ENCODE data around the gene MCTP2.

Gene MCTP2

DNA sequence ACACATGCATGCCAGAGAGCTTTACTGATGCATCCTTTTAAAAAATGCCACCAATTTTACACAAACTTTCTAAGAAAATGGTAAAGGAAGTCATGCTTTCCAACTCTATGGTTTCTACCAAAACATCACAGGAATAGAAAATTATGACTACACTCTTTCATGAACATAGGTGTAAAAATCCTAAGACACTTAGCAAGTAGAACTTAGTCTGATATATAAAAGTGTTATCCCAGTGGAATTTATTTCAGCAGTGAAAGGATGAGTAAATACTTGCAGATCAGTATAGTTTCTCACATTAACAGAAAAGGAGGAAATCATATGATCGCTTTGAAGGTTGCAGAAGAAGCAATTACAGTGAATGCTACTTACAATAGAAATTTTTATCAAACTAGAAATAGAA lies 43.4 kb downstream of the MCTP2 start:
- Histone ChIP-seq H3K27ac (no peak overlapping the region), H3K27me3 (ENCODE audit: insufficient read depth, low read depth, severe bottlenecking) (peaks cover 18% of the 10 kb centered on the region)
- TF ChIP-seq, protein P1, sequence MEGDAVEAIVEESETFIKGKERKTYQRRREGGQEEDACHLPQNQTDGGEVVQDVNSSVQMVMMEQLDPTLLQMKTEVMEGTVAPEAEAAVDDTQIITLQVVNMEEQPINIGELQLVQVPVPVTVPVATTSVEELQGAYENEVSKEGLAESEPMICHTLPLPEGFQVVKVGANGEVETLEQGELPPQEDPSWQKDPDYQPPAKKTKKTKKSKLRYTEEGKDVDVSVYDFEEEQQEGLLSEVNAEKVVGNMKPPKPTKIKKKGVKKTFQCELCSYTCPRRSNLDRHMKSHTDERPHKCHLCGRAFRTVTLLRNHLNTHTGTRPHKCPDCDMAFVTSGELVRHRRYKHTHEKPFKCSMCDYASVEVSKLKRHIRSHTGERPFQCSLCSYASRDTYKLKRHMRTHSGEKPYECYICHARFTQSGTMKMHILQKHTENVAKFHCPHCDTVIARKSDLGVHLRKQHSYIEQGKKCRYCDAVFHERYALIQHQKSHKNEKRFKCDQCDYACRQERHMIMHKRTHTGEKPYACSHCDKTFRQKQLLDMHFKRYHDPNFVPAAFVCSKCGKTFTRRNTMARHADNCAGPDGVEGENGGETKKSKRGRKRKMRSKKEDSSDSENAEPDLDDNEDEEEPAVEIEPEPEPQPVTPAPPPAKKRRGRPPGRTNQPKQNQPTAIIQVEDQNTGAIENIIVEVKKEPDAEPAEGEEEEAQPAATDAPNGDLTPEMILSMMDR (IDR thresholded peaks at IDR 0.05; ENCODE audit: low read depth, low read length) = no peak

DNA sequence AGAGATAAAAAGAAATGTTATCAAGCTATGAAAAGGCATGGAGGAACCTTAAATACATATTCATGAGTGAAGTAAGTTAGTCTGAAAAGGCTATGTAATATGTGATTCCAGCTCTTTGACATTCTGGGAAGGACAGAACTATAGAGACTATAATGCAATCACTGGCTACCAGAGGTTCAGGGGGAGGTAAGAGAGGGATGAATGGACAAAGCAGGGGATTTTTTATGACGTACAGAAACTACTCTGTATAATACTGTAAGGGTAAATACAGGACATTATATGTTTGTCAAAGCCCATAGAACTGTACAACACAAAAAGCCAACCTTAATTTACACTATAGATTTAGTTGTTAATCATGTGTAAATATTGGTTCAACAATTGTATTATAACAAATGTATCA lies 46.1 kb downstream of the MCTP2 start:
- Histone ChIP-seq H3K27me3 (ENCODE audit: insufficient read depth, low read depth, severe bottlenecking) (peaks cover 14% of the 10 kb centered on the region), H3K36me3 (no peaks in the 10 kb centered on the region), H3K27ac (no peak overlapping the region), H3K4me3 (ENCODE audit: low read depth, low read length) (no peak overlapping the region), H3K9me3 (ENCODE audit: severe bottlenecking) (no peaks in the 10 kb centered on the region)
- DNase-seq = no peak
- TF ChIP-seq, protein P1 (IDR thresholded peaks at IDR 0.05; ENCODE audit: low read depth, low read length) = no peak

More for the DNA sequence above, 43.4 kb downstream of the MCTP2 start:
- no peak for DNase-seq
- Histone ChIP-seq H3K4me3 (ENCODE audit: low read depth, low read length) (no peak overlapping the region), H3K36me3 (no peaks in the 10 kb centered on the region), H3K9me3 (ENCODE audit: severe bottlenecking) (no peaks in the 10 kb centered on the region)

DNA sequence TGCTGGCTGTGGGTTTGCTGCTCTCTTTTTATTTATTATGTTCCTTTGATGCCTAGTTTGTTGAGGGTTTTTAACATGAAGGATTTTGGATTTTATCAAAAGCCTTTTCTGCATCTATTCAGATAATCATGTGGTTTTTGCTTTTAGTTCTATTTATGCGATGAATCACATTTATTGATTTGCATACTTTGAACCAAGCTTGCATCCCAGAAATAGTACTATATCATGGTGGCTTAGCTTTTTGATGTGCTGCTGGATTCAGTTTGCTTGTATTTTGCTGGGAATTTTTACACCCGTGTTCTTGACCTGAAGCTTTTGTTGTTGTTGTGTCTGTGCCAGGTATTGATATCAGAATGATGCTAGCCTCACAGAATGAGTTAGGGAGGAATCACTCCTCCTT lies 48.4 kb downstream of the MCTP2 start:
- Histone ChIP-seq H3K27ac (no peak overlapping the region), H3K36me3 (no peaks in the 10 kb centered on the region), H3K4me3 (ENCODE audit: low read depth, low read length) (no peak overlapping the region), H3K9me3 (ENCODE audit: severe bottlenecking) (no peaks in the 10 kb centered on the region), H3K27me3 (ENCODE audit: insufficient read depth, low read depth, severe bottlenecking) (peaks cover 14% of the 10 kb centered on the region)
- TF ChIP-seq, protein P1 (IDR thresholded peaks at IDR 0.05; ENCODE audit: low read depth, low read length) = no peak
- DNase-seq = no peak

DNA sequence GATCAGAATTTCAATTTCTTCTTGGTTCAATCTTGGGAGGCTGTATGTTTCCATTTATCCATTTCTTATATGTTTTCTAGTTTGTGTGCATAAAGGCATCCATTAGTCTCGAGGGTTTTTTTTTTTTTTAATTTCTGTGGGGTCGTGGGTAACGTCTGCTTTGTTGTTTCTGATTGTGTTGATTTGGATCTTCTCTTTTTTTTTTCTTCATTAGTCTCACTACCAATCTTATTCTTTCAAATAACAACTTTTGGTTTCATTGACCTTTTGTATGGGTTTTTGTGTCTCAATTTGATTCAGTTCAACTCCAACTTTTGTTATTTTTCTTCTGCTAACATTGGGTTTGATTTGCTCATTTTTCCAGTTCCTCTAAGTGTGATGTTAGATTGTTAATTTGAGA lies 48.9 kb downstream of the MCTP2 start:
- H3K9me3 ChIP-seq (ENCODE audit: severe bottlenecking) = no peaks in the 10 kb centered on the region
- H3K36me3 ChIP-seq = no peaks in the 10 kb centered on the region
- no peak overlapping the region for H3K4me3 ChIP-seq (ENCODE audit: low read depth, low read length)
- H3K27me3 ChIP-seq (ENCODE audit: insufficient read depth, low read depth, severe bottlenecking) = peaks cover 14% of the 10 kb centered on the region
- no peak overlapping the region for H3K27ac ChIP-seq
- no peak for DNase-seq
- TF ChIP-seq, protein P1 (IDR thresholded peaks at IDR 0.05; ENCODE audit: low read depth, low read length) = no peak

DNA sequence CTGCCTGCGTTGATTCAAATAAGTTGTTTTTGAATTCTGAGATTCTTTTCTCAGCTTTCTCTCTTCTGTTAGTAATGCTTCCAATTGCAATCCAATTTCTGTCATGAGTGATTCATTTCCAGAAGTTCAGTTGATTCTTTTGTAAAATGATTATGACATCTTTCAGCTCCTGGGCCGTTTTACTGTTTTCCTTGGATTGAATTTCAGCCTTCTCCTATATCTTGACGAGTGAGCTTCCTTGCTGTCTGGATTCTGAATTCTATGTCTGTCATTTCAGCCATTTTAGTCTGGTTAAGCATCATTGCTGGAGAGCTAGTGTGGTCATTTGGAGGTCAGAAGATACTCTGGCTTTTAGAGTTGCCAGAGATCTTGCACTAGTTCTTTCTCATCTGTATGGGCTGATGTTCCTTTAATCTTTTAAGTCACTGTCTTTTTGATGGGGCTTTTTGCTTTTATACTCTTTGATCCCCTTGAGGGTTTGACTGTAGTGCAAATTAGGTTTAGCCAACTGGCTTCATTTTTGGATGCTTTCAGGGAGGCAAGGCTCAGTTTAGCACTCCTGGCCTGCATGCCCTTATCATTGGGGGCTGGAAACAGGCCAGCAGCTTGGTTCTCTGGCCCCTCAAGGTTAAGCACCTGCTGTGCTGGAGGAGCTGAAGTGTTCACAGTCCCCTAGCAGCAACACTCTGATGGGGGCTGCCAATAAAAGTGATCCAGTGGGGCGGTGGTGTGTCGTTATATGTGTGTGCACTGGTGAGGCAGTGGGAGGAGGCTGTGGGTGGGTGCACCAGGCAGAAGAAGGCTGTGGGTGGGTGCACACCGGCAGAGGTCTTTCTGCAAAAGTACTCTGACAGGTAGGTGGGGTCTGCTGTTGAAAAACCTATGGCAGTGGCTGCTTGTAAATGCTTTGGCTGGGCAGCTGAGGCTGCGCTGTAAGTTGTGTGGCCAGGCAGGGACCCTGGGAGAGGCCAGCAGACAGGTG lies 51.2 kb downstream of the MCTP2 start:
- peaks cover 34% of the 10 kb centered on the region for H3K27me3 ChIP-seq (ENCODE audit: insufficient read depth, low read depth, severe bottlenecking)
- H3K9me3 ChIP-seq (ENCODE audit: severe bottlenecking) = no peaks in the 10 kb centered on the region
- no peaks in the 10 kb centered on the region for H3K36me3 ChIP-seq
- H3K27ac ChIP-seq = no peak overlapping the region
- H3K4me3 ChIP-seq (ENCODE audit: low read depth, low read length) = no peak overlapping the region
- TF ChIP-seq, protein P1 (IDR thresholded peaks at IDR 0.05; ENCODE audit: low read depth, low read length) = no peak
- DNase-seq = no peak

All from WERI-Rb-1 (cell line).